ENCODE results near the gene RRAD. TPM values are rescaled to one million over a fixed set of nuclear protein-coding genes. Genes with fewer than 3 reads are reported as not detected.
"Not testable (repeated sequence)": the region's sequence is repeated elsewhere in the genome, so short reads cannot be mapped to it uniquely, and the experiment has no call there.

RRAD gene
- polyA plus RNA-seq, 1 donor from 2014 or later: 1.0 TPM

GRCh38 chr16:66898933-66899309, 26.4 kb downstream of the RRAD start:
- H3K4me2 ChIP-seq (ENCODE audit: low read length): no peak overlapping the region
- no peaks in the 10 kb centered on the region for H3K27me3 ChIP-seq (ENCODE audit: insufficient read depth, low read depth, low read length)
- no peaks in the 10 kb centered on the region for H3K9me3 ChIP-seq (ENCODE audit: low read length)
- TF ChIP-seq RAD21 (conservative IDR thresholded peaks at IDR 0.05): no peak
- no peak for TF ChIP-seq POLR2AphosphoS5 (IDR thresholded peaks at IDR 0.05)
- no peak for TF ChIP-seq EP300 (conservative IDR thresholded peaks at IDR 0.05; ENCODE audit: poor library complexity, severe bottlenecking)
- TF ChIP-seq, protein P1, sequence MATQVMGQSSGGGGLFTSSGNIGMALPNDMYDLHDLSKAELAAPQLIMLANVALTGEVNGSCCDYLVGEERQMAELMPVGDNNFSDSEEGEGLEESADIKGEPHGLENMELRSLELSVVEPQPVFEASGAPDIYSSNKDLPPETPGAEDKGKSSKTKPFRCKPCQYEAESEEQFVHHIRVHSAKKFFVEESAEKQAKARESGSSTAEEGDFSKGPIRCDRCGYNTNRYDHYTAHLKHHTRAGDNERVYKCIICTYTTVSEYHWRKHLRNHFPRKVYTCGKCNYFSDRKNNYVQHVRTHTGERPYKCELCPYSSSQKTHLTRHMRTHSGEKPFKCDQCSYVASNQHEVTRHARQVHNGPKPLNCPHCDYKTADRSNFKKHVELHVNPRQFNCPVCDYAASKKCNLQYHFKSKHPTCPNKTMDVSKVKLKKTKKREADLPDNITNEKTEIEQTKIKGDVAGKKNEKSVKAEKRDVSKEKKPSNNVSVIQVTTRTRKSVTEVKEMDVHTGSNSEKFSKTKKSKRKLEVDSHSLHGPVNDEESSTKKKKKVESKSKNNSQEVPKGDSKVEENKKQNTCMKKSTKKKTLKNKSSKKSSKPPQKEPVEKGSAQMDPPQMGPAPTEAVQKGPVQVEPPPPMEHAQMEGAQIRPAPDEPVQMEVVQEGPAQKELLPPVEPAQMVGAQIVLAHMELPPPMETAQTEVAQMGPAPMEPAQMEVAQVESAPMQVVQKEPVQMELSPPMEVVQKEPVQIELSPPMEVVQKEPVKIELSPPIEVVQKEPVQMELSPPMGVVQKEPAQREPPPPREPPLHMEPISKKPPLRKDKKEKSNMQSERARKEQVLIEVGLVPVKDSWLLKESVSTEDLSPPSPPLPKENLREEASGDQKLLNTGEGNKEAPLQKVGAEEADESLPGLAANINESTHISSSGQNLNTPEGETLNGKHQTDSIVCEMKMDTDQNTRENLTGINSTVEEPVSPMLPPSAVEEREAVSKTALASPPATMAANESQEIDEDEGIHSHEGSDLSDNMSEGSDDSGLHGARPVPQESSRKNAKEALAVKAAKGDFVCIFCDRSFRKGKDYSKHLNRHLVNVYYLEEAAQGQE (IDR thresholded peaks at IDR 0.05; ENCODE audit: borderline replicate concordance): no peak
- TF ChIP-seq, protein P2, sequence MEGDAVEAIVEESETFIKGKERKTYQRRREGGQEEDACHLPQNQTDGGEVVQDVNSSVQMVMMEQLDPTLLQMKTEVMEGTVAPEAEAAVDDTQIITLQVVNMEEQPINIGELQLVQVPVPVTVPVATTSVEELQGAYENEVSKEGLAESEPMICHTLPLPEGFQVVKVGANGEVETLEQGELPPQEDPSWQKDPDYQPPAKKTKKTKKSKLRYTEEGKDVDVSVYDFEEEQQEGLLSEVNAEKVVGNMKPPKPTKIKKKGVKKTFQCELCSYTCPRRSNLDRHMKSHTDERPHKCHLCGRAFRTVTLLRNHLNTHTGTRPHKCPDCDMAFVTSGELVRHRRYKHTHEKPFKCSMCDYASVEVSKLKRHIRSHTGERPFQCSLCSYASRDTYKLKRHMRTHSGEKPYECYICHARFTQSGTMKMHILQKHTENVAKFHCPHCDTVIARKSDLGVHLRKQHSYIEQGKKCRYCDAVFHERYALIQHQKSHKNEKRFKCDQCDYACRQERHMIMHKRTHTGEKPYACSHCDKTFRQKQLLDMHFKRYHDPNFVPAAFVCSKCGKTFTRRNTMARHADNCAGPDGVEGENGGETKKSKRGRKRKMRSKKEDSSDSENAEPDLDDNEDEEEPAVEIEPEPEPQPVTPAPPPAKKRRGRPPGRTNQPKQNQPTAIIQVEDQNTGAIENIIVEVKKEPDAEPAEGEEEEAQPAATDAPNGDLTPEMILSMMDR (IDR thresholded peaks at IDR 0.05; ENCODE audit: poor library complexity, severe bottlenecking): no peak
- TF ChIP-seq MXI1 (conservative IDR thresholded peaks at IDR 0.05; ENCODE audit: poor library complexity, severe bottlenecking): no peak
- no peak overlapping the region for H2AFZ ChIP-seq (ENCODE audit: low read depth, low read length)
- H4K20me1 ChIP-seq (ENCODE audit: insufficient read depth): no peaks in the 10 kb centered on the region
- H3K79me2 ChIP-seq (replicated peaks; ENCODE audit: insufficient read depth, low read length): no peaks in the 10 kb centered on the region
- H3K27ac ChIP-seq (ENCODE audit: low read length): no peak overlapping the region
- H3K9ac ChIP-seq (ENCODE audit: low read length): no peak overlapping the region
- no peaks in the 10 kb centered on the region for H3K36me3 ChIP-seq (ENCODE audit: insufficient read depth, low read length)
- no peak overlapping the region for H3K4me3 ChIP-seq (ENCODE audit: low read length)
- no peaks in the 10 kb centered on the region for H3K9me2 ChIP-seq (ENCODE audit: insufficient read depth, low read length)
- H3F3A ChIP-seq (ENCODE audit: insufficient read depth, low read length, poor library complexity, severe bottlenecking): no peaks in the 10 kb centered on the region

DNA sequence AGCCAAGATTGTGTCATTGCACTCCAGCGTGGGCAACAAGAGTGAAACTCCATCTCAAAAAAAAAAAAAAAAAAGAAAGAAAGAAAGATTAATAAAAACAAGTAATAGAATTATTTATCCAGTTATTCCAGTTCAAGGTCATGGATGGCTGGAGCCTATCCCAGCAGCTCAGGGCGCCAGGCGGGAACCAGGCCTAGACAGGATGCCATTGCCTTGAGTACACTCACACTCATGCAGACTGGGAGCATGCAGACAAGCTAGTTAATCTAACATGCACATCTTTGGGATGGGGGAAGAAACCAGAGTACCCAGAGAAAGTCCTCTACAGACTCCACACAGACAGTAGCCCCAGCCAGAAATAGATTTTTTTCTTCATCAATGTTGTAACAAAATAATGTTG, 27.1 kb downstream of the RRAD start:
- Histone ChIP-seq H3K9ac (ENCODE audit: low read length) (no peak overlapping the region), H3K4me3 (ENCODE audit: low read length) (no peak overlapping the region), H3K79me2 (replicated peaks; ENCODE audit: insufficient read depth, low read length) (no peaks in the 10 kb centered on the region), H3K36me3 (ENCODE audit: insufficient read depth, low read length) (no peaks in the 10 kb centered on the region), H3F3A (ENCODE audit: insufficient read depth, low read length, poor library complexity, severe bottlenecking) (no peaks in the 10 kb centered on the region), H2AFZ (ENCODE audit: low read depth, low read length) (no peak overlapping the region), H3K9me2 (ENCODE audit: insufficient read depth, low read length) (no peaks in the 10 kb centered on the region), H4K20me1 (ENCODE audit: insufficient read depth) (no peaks in the 10 kb centered on the region), H3K4me2 (ENCODE audit: low read length) (no peak overlapping the region), H3K9me3 (ENCODE audit: low read length) (no peaks in the 10 kb centered on the region), H3K27me3 (ENCODE audit: insufficient read depth, low read depth, low read length) (no peaks in the 10 kb centered on the region), H3K27ac (ENCODE audit: low read length) (no peak overlapping the region)
- no peak for TF ChIP-seq RAD21 (conservative IDR thresholded peaks at IDR 0.05)
- TF ChIP-seq, protein P1 (IDR thresholded peaks at IDR 0.05; ENCODE audit: borderline replicate concordance): no peak
- no peak for TF ChIP-seq POLR2AphosphoS5 (IDR thresholded peaks at IDR 0.05)
- TF ChIP-seq TAF1 (IDR thresholded peaks at IDR 0.05; ENCODE audit: low read depth): no peak
- no peak for TF ChIP-seq EZH2 (IDR thresholded peaks at IDR 0.05; ENCODE audit: borderline replicate concordance, insufficient read depth, low read length, poor library complexity, severe bottlenecking)
- TF ChIP-seq EP300 (conservative IDR thresholded peaks at IDR 0.05; ENCODE audit: poor library complexity, severe bottlenecking): no peak
- no peak for TF ChIP-seq MXI1 (conservative IDR thresholded peaks at IDR 0.05; ENCODE audit: poor library complexity, severe bottlenecking)
- TF ChIP-seq, protein P2 (IDR thresholded peaks at IDR 0.05; ENCODE audit: poor library complexity, severe bottlenecking): no peak
- no peak for TF ChIP-seq SMC3 (conservative IDR thresholded peaks at IDR 0.05; ENCODE audit: poor library complexity)

- not testable (repeated sequence) for H2AFZ ChIP-seq (ENCODE audit: low read depth, low read length)
Observed at GRCh38 chr16:66896682-66897081, 28.7 kb downstream of the RRAD start.

More at GRCh38 chr16:66896682-66897081, 28.7 kb downstream of the RRAD start:
- not testable (repeated sequence) for H3K4me2 ChIP-seq (ENCODE audit: low read length); H4K20me1 ChIP-seq (ENCODE audit: insufficient read depth); H3K79me2 ChIP-seq (replicated peaks; ENCODE audit: insufficient read depth, low read length); H3K4me3 ChIP-seq (ENCODE audit: low read length); H3K9me2 ChIP-seq (ENCODE audit: insufficient read depth, low read length); H3K36me3 ChIP-seq (ENCODE audit: insufficient read depth, low read length); H3K9me3 ChIP-seq (ENCODE audit: low read length); H3K9ac ChIP-seq (ENCODE audit: low read length); H3K27me3 ChIP-seq (ENCODE audit: insufficient read depth, low read depth, low read length); H3K27ac ChIP-seq (ENCODE audit: low read length); H3F3A ChIP-seq (ENCODE audit: insufficient read depth, low read length, poor library complexity, severe bottlenecking)
